ENCODE measurements around the gene ARFRP1.

The ARFRP1 gene

GRCh38 chr20:63707558-63708300 lies at the start of gene ARFRP1, which contains the start of gene ZGPAT:
Gene ARFRP1 (minus strand): TSS chr20:63707976. CDS start chr20:63707091, 885 bp downstream.
Gene ZGPAT (plus strand): TSS chr20:63708039. CDS start chr20:63708581, 542 bp downstream.
- peak; percentile 92 for DNase-seq

DNA sequence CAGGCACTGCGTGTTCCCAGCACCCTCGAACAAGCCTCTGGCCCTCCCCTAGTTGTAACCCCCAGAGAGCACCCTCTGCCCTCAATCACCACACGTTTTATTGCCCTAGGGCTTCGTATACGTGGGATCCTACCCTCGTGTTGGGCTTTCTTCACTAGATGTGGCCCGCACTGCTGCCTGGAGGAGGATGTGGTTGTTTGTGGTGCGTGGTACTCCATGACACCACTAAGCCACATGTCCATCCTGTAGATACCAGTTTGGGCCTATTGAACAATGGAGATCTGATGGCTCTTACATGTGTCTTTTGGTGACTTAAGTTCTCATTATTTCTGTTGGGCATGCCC lies 48.8 kb upstream of the ARFRP1 start:
- DNase-seq = no peak

GRCh38 chr20:63755933-63756647 lies 48.3 kb upstream of the ARFRP1 start:
- DNase-seq = no peak

GRCh38 chr20:63754008-63754407 lies 46.2 kb upstream of the ARFRP1 start:
- no peak for DNase-seq

DNA sequence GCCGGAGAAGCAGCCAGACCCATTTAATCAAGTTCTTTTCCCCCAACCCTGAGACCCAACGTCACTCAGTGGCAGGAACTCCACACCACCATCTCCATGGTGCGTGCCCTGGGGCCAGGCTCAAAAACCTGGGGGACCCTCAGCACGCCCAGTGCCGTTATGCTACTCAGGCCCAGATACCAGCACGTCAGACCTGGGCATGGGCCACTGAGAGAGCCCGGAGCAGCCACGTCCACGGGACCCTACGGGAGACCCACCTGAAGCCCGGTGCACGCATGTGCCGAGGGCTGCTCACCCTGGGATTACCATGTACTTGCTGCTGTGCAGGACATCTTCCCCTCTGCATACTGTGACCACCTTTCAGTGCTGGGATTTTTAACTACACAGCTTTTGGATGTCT lies 45.6 kb upstream of the ARFRP1 start:
- no peak for DNase-seq

DNA sequence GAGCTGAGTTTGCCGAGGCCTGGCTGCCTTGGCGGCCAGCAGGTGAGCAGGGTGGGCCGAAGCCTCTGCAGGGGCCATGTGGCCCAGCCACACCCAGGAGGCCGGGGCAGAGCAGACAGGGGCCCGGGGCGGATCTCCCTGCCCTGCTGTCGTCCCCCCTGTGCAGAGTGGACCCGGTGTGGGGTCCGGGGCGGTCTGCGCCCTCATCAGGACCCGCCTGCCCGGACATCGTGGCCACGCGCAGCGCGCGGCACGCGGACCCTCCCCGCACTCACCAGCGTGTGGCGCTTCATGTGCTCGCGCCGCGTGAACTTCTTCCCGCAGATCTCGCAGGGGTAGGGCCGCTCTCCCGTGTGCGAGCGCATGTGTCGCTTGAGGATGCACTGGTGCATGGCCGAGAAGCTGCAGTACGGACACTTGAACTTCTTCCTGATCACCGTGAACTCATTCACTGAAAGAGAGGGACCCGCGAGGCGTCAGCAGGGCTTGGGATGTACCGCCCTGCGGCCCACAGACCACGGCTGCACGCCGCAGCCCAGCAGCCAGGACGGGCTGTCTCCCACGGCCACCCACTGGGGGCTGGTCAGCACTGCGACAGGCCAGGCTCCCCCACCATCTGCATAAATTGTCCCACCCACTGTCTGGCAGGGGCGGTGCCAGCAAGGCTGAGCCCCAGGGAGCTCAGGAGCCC lies 44.8 kb upstream of the ARFRP1 start:
- DNase-seq = no peak

GRCh38 chr20:63751471-63752271 lies 43.9 kb upstream of the ARFRP1 start:
- DNase-seq = no peak

DNA sequence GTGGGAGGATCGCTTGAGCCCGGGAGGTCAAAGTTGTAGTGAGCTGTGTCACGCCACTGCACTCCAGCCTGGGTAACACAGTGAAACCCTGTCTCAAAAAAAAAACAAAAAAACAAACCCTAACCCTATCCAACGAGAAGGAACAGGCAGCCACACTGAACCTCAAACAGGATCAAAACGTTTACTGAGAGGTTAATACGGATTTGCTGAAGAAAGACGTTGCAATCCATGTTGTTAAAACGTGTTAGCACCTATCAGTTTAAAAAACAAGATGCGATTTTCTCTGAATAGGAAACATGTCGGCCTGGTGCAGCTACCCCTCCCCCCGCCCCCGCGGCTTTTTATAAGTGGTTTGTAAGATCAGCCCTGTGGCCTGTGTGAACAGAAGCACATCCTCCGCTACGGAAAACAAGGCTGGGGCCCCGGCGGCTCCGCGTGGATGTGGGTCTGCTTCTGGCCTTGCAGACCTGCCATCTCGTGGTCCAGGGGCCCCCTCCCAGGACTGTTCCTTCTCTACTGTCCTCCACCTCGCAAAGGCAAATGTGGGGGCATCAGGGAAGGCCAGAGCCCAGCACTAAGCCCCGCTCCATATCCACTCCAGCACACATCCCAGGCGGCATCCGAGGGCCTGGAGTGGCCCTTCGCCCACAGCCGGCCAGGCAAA lies 43.2 kb upstream of the ARFRP1 start:
- DNase-seq = peak; percentile 87

- DNase-seq = no peak
These were observed 42.1 kb upstream of the ARFRP1 start for GRCh38 chr20:63749597-63750508.

- no peak for DNase-seq
These were observed 41.1 kb upstream of the ARFRP1 start for GRCh38 chr20:63748934-63749270.

GRCh38 chr20:63748070-63748933 lies 40.5 kb upstream of the ARFRP1 start:
- no peak for DNase-seq

DNA sequence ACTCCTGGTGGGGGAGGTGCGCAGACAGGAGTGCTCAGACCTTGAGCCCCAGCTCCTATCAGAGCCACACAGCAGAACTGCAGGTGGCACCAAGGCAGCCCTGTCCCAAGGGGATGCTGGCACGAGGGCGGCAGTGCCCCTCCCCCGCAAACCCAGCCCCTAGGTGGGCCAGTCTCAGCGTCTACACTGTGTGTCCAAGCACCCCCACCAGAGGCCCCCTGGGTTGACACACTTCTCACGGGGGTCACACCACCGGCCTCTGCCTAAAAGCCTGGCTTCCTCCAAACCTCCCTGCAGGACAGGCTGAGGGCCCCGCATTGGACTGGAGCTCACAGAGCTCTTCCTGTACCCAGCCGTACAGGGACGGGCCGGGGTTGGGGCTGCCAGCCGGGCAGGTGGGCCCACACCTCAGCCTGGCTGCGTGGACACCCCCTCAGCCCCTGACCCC lies 39.9 kb upstream of the ARFRP1 start:
- DNase-seq = no peak

DNA sequence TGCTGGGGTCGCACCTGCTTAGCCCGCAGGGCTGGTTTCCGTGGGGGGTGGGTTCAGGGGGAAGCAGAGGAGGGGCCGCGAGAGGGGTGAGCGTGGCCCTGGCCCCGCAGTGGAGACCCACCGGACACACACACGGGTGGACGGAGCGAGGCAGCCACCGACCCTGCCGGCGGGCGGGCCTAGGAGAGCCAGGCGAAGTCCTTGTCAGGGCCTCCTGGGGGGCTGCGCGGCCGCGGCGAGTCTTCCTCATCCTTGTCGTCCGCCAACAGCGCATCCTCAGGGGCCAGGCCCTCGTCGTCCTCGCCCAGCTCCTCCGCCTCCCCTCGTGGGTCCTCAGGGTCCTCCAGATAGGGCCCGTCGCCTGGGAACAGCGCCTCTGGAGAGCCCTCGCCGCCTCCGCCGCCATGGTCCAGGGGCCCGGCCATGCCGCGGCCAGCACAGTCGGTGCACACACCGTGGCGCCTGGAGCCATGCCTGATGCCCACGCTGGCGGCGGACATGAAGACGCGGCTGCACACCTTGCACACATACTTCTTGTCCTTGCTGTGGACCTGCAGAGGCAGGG lies 39.1 kb upstream of the ARFRP1 start:
- DNase-seq = no peak

GRCh38 chr20:63745961-63746731 lies 38.4 kb upstream of the ARFRP1 start:
- no peak for DNase-seq

DNA sequence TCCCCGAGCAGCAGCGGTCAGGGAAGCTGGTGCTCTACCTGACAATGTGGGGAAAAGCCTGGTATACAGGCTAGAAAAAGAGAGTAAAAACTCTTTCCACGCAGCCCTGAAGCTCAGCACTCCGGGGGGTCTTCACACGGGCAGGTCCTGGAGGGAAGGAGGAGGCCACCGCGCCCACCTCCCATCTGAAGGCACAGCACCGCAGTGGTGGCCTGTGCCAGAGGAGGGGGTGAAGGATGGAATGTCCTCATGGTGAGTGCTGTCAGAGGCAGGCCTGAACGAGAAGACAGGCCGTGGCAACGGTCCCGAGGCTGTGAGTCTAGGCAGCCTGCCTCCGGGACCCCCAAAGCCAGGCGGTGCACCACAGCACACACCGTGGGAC lies 37.6 kb upstream of the ARFRP1 start:
- no peak for DNase-seq

DNA sequence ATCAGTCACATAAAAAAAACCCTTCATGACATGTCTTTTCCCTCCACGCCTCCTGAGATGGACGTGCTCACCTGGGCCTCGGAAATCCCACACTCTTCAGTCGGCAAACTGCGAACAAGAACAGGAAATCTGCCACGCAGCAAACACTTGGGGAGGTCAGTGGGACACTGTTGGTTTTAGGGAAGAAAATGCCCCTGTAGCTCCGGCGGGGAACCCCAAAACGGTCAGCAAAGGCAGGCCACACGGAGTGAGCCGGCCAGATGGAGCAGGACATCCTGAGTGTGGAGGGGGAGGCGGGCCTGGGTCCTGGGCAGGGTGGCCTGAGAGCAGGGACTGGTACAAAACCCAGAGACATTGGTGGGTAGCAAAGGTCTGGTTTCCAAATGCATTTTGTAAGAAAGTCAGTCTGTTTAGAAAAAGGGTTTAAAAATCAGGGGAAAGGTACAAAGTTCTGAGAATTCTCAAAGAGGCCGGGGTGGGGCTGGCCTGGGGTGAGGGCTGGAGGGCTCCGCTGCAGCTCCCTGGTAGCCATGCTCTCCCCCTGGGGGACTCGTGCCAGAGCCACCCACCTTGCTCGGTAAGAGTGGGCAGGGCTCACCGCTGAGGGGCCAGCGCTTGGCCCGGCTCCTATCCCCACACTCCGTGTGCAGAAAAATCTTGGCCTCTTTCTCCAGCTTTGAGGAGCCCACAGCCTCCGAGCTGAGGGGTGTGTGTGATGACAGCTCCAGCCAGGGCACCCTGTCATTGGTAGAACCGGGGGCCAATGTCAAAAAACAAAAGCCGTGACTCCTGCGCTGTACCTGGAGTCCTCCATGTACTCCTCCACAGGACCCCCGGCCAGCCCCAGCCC lies 37.0 kb upstream of the ARFRP1 start:
- DNase-seq = no peak

- DNase-seq = no peak
These were observed 36.4 kb upstream of the ARFRP1 start for GRCh38 chr20:63744158-63744557.
